HL-60 (cell line): ENCODE measurements around the gene FRAS1.

Experiments used
- CTCF ChIP-seq: IDR thresholded peaks from one replicate; pipeline ENCODE4 v1.5.1; 2011; ENCODE audit warnings: low read length, control low read depth, inconsistent platforms; ENCODE audit not compliant: insufficient read depth
- GABPA ChIP-seq: IDR thresholded peaks from 2 replicates; pipeline ENCODE4 v1.6.1; 2012; ENCODE audit warnings: low read depth

GRCh38 chr4:78460368-78460767, 403.2 kb downstream of the FRAS1 start:
- TF ChIP-seq CTCF (no peak), GABPA (no peak)
